CD4-positive, alpha-beta T cell treated with Interferon alpha-2 for 1 hour (primary cell): ENCODE results near the gene GLI3.

Experiments used
- DNase-seq, 2 donors: peaks; one replicate each; pipeline ENCODE4 v3.0.0-alpha.2; 2020 to 2022

GLI3 gene

GRCh38 chr7:42071372-42072261 lies 165.4 kb downstream of the GLI3 start:
- DNase-seq: no peak

- no peak for DNase-seq
Observed at GRCh38 chr7:42070068-42070467, 166.9 kb downstream of the GLI3 start.

DNA sequence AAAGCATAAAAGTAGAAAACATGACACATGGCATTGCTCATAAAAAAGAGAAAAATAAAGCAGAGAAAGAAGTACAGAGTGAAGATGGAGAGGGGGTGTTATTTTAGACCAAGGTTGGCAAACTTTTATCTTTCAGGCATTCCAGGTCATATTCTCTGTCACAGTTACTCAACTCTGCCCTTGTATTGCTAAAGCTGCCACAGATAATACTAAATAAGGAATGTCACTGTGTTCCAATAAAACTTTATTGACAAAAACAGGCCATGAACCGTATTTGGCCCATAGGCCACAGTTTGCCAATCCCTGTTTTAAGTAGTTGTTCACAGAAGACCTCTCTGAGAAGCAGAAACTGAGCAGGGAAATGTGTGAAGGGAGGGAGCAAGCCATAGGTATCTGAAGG lies 167.4 kb downstream of the GLI3 start:
- DNase-seq: no peak

- DNase-seq: no peak
Observed at GRCh38 chr7:42068554-42069280, 168.3 kb downstream of the GLI3 start.

- DNase-seq: no peak
Observed at GRCh38 chr7:42065942-42066341, 171.1 kb downstream of the GLI3 start.

GRCh38 chr7:42065015-42065414 lies 172.0 kb downstream of the GLI3 start:
- no peak for DNase-seq

DNA sequence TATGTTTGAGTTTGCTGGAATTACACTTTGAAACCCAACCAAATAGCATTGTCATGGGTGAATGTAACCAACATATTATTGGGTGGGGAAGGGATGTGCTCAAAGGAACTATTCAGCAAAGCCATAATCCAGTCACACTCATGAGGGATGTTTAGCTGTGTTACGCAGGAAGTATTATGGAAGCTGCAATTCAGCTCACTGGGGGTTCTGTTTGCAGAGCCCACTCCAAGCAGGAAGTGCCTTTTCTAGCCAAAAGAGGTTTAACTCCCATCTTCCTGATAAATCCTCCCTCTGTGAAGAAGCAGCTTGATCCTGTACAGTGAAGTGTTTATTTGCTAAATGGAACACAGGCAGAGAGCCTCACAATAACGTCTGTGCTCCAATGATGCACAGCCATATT lies 172.5 kb downstream of the GLI3 start:
- no peak for DNase-seq

DNA sequence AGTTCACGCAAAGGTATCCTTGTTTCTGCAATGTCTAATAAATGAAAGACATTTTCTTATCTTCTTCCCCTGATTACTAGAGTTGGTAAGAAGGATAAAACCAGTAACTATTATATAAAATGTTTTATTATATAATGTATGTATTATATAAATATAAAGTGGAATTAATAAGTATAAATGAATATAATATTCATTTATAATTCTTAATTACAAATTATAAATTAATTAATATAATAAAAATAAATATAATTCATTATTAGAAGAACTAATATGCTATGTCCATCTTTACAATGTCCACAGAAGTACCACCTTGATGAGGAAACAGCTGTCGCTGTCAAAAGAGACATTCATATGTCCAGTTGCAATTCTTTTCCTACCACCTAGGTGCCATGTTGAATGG lies 177.7 kb downstream of the GLI3 start:
- no peak for DNase-seq

- DNase-seq: no peak
Observed at GRCh38 chr7:42057331-42057730, 179.7 kb downstream of the GLI3 start.

DNA sequence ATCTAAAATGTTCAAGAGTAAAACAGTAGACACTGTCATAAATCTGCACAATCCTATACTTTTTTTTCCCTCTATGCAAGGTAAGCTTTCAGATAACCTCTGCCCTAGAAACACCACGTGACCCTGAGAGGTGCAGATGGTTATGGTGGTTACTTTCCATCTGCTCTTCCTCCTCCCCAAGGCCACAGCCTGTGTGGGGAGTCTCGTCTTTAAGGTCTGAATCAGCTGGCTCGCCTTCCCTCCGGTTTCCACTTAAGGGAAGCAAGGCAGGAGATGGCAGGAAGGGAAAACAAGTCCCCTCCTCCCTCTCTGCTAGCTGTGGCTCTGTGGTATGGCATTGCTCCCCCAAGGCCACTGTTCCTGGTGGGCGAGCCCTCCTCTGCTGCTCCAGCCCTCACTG lies 181.8 kb downstream of the GLI3 start:
- no peak for DNase-seq

- DNase-seq: no peak
Observed at GRCh38 chr7:42053834-42054233, 183.2 kb downstream of the GLI3 start.

DNA sequence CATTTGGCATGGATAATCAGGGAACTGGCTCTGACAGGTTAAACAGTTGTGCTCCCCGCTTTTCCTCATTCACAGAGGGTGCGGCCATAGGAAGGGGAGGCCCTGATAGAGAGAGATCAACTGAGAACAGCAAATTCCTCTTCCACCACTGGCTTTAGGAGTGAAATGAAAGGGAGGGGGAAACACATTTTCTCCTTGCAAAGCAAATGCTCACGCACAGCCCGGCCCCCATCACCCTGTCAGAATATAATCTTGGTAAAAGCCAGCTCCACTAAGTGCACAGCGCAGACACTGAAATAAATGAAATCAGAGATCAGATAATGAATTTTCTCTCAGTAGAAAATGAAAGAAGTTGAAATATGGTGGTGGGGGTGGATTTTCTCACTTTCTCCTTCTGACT lies 187.2 kb downstream of the GLI3 start:
- DNase-seq: no peak

DNA sequence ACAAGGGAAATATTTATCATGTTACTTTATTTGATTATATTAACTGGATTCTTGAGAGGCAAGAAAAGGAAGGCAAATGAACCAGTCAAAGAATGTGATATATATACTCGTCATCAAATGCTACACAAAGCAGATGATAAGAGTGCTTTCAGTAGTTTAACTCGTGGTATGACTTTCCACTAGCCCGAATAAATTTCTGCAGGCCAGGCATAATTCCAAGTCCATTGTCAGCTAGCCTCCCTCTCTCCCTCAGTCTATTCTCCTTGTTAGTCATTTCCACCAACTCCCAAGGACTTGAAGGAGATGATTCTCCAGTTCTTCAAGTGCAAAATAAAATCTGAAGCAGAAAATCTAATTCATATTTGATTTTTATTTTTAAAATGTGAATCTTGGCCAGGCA lies 190.5 kb downstream of the GLI3 start:
- no peak for DNase-seq

DNA sequence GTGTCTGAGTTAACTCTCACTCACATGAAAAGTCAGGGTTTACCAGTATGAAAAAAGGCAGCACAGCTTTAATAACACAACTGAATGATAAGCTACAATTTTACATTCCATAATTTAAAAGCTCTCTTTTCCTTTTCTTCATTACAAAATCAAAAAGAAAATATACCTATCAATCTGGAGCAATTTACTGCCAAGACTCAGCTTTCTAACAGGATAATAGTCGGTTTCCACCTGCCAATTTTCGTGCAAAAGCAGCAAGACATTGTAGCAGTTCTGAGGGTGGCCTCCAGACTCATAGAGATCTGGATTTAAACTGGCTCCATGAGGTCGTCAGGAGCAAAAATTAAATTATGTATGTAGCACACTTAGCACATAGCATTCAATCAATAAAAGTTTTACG lies 191.0 kb downstream of the GLI3 start:
- no peak for DNase-seq

DNA sequence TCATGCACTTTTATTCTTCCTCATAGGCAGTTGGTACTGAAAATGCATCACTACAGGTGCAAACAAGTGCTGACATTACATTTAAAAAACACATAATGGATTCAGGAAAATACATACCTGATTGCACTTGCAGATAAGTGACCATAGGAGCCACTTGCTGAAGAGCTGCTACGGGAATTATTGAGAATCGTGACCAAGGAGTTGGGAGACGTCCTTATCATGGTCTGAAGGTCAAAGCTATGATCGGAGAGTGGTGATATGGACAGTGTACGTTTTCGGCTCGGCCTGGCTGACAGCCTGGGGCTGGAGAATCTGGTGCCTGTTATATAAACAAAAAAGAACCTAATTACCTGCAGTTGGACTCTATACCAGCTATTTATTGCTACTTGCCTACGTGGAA lies 197.1 kb downstream of the GLI3 start:
- DNase-seq: no peak

GRCh38 chr7:42035210-42035609 lies 201.8 kb downstream of the GLI3 start:
- DNase-seq: no peak

- no peak for DNase-seq
Observed at GRCh38 chr7:42033480-42033879, 203.5 kb downstream of the GLI3 start.

- no peak for DNase-seq
Observed at GRCh38 chr7:42029405-42029804, 207.6 kb downstream of the GLI3 start.

GRCh38 chr7:42027521-42027920 lies 209.5 kb downstream of the GLI3 start:
- no peak for DNase-seq

- DNase-seq: no peak
Observed at GRCh38 chr7:42026622-42027197, 210.3 kb downstream of the GLI3 start.

- no peak for DNase-seq
Observed at GRCh38 chr7:42025635-42026375, 211.2 kb downstream of the GLI3 start.

GRCh38 chr7:42024537-42024936 lies 212.5 kb downstream of the GLI3 start:
- no peak for DNase-seq

DNA sequence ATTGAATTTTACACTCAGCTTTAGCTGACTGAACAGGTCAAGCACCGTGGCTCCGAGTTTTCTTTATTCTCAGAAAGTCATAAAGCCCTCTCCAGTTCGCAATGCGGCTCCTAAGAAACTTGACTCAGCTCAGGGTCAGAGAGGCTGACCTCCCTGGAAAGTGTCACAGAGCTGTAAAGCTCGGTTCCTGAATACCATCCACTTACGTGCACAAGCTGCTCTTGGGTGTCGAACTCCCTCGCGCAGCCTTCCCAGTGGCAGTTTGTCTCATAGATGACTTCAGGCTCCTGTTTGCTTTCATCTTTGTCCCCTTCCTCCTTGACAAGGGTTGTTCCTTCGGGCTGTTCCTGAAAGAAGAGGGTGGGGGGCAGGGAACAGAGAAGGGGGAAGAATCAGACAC lies 213.7 kb downstream of the GLI3 start:
- DNase-seq: no peak
